ENCODE measurements around the gene ZFP36. TPM values are rescaled to one million over a fixed set of nuclear protein-coding genes. Genes with fewer than 3 reads are reported as not detected.
A peak's percentile ranks its signal among the peaks of the same experiment; 100 is the strongest.

Gene ZFP36
- total RNA-seq, 1 experiment from 2014 or later: 414 TPM

DNA sequence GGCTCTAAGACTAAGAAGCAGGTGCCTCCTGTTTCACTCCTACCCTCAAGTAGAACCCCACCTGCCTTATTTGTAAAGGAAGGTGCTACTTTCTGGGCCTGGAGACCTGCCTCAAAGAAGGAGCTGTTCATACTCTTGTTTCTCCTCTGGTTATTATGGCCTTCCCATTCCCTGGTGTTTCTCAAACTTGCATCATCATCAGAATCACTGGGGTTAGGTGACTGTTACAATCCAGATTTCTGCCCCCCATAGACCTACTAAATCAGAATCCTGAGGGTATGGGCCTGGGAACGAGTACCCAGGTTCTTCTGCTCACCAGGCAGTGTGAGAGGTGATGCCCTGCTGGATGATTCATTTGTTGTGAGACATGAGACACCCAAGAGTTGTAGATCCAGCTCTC, 46.0 kb upstream of the ZFP36 start:
- in situ Hi-C loops (cut with HindIII; ENCODE audit: low pct_unique_long_range_greater_than_20kb, low sequenced_read_pairs) (no loop called here), intact Hi-C loops (cut with micrococcal nuclease; ENCODE audit: unreplicated experiment) (no loop called here)
- ChIA-PET POLR2A (interaction anchor here (0.5 to 3.4 kb wide), 7 partner anchors 9 to 910 kb away, joined by 3 to 20 read pairs (median 5); partner anchors contain the start of genes MED29 and PAF1), CTCF (interaction anchor here (0.6 to 2.9 kb wide), 4 partner anchors 9 to 37 kb away, joined by 3 to 7 read pairs (median 3); partner anchors contain the start of gene SAMD4B)
- no peak for DNase-seq (ENCODE audit: low read depth, low spot score)
- TF ChIP-seq POLR2AphosphoS5 (IDR thresholded peaks at IDR 0.05; ENCODE audit: low read depth, low read length) (no peak), SIN3A (IDR thresholded peaks at IDR 0.05; ENCODE audit: borderline replicate concordance, insufficient read depth, low read depth, low read length) (no peak), CTCF (IDR thresholded peaks at IDR 0.05) (no peak), REST (IDR thresholded peaks at IDR 0.05; ENCODE audit: insufficient read depth in 1 of 2, low read depth in 2 of 2, low read length in 1 of 2) (no peak), TCF7L2 (IDR thresholded peaks at IDR 0.05; ENCODE audit: low read depth, low read length) (no peak)
- Histone ChIP-seq H3K27ac (ENCODE audit: low read length) (peak overlapping the region; percentile 0; the same call in 1 of the 2 replicates), H3K9me3 (ENCODE audit: control insufficient read depth, insufficient read depth, low read depth, low read length) (no peaks in the 10 kb centered on the region), H3K4me1 (ENCODE audit: control insufficient read depth, insufficient read depth, low read length) (peaks cover 5% of the 10 kb centered on the region; the same call in 1 of the 2 replicates), H3K36me3 (ENCODE audit: control insufficient read depth, insufficient read depth, low read length) (peaks cover 78% of the 10 kb centered on the region), H3K27me3 (ENCODE audit: control insufficient read depth, insufficient read depth, low read length) (no peaks in the 10 kb centered on the region), H3K4me3 (ENCODE audit: low read depth in 2 of 2, low read length in 2 of 2) (no peak overlapping the region)
- no peak for ATAC-seq
- TSS peak; percentile 3 for BruUV-seq (replicated peaks)

GRCh38 chr19:39362682-39363657, 43.7 kb upstream of the ZFP36 start:
- DNase-seq (ENCODE audit: low read depth, low spot score) (no peak), ATAC-seq (peak; percentile 7)
- ChIA-PET CTCF (interaction anchor here (0.5 to 2.5 kb wide), 13 partner anchors 10 to 635 kb away, joined by 3 to 20 read pairs (median 5); partner anchors contain the start of genes PLEKHG2 and SAMD4B), POLR2A (interaction anchor here (0.5 to 3.4 kb wide), 17 partner anchors 7 to 514 kb away, joined by 3 to 20 read pairs (median 5); partner anchors contain the start of genes IFNL1, MED29, PAF1 and RPS16)
- no peak for TF ChIP-seq CTCF (IDR thresholded peaks at IDR 0.05)
- no peak for TF ChIP-seq POLR2AphosphoS5 (IDR thresholded peaks at IDR 0.05; ENCODE audit: low read depth, low read length)
- TF ChIP-seq TCF7L2 (IDR thresholded peaks at IDR 0.05; ENCODE audit: low read depth, low read length): no peak
- TF ChIP-seq SIN3A (IDR thresholded peaks at IDR 0.05; ENCODE audit: borderline replicate concordance, insufficient read depth, low read depth, low read length): no peak
- no peak for TF ChIP-seq REST (IDR thresholded peaks at IDR 0.05; ENCODE audit: insufficient read depth in 1 of 2, low read depth in 2 of 2, low read length in 1 of 2)
- BruUV-seq (replicated peaks): no TSS peak
- peaks cover 67% of the 10 kb centered on the region for H3K36me3 ChIP-seq (ENCODE audit: control insufficient read depth, insufficient read depth, low read length)
- H3K4me1 ChIP-seq (ENCODE audit: control insufficient read depth, insufficient read depth, low read length): peaks cover 5% of the 10 kb centered on the region; the same call in 1 of the 2 replicates
- no peaks in the 10 kb centered on the region for H3K9me3 ChIP-seq (ENCODE audit: control insufficient read depth, insufficient read depth, low read depth, low read length)
- in situ Hi-C loops (cut with HindIII; ENCODE audit: low pct_unique_long_range_greater_than_20kb, low sequenced_read_pairs): no loop called here
- no peak overlapping the region for H3K4me3 ChIP-seq (ENCODE audit: low read depth in 2 of 2, low read length in 2 of 2)
- no peak overlapping the region for H3K27ac ChIP-seq (ENCODE audit: low read length)
- H3K27me3 ChIP-seq (ENCODE audit: control insufficient read depth, insufficient read depth, low read length): no peaks in the 10 kb centered on the region
- intact Hi-C loops (cut with micrococcal nuclease; ENCODE audit: unreplicated experiment): no loop called here
